GM19043 (cell line): ENCODE data around the gene CD2AP.
"Not testable (repeated sequence)": the region's sequence is repeated elsewhere in the genome, so short reads cannot be mapped to it uniquely, and the experiment has no call there.

Experiments used
- ATAC-seq: cut with Tn5 transposase; IDR thresholded peaks from one replicate; pipeline ENCODE4 v1.9.1; 2021; ENCODE audit warnings: low read depth; ENCODE audit not compliant: unreplicated experiment

Gene CD2AP

DNA sequence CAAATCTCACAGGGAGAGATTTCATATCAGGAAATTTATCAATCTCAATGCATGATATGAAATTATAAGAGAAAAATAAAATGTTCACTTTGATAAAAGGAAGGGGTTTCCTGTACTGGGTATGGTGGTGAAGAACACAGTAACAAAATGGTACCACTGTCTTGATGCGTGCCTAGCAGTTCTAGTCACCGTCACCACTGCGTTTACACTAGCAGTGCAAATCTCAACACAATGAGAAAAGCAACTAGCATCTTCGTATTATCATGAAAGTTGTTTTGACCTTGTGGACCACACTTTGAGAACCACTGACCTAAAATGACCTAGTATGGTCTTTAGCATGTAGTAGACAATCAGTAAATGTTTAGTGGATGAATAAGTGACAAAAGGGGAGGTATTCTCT is 152.4 kb downstream of the CD2AP start:
- ATAC-seq, result no peak

DNA sequence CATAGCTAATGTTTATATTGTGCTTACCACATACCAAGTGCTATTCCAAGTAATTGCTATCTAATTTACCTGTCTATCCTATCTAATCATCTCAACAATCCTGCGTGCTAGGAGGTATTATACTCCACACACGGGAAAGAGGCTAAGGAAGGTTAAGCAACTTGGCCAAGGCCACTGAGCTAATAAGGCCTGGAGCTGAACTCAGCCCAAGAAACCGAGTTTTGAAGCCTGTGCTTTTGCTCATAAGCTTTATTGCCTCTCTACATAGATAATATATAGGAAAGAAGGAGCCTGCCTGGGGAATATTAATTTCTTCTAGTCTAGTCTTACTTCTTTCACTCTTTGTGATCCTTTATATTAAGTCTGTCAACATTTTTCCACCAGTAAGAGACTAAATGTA is 153.0 kb downstream of the CD2AP start:
- no peak for ATAC-seq

DNA sequence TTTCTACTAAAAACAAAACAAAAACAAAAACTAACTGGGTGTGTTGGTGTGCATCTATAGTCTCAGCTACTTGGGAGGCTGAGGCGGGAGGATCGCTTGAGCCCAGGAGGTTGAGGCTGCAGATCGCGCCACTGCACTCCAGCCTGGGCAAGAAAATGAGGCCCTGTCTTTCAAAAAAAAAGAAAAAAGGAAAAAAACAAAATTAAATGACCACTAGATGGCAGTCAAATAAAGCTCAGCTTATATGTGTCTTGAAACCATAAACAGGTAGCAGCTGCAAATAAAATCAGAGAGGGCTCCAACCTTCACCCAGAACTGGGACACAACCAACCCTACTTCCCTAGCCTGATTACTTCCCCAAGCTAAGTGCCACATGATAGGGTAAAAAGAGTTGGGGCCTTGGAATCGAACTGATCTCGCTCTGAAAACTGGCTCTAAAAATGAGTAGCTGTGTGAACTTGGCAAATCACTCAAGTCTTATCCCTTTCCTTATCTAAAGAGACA is 153.7 kb downstream of the CD2AP start:
- ATAC-seq, result no peak

DNA sequence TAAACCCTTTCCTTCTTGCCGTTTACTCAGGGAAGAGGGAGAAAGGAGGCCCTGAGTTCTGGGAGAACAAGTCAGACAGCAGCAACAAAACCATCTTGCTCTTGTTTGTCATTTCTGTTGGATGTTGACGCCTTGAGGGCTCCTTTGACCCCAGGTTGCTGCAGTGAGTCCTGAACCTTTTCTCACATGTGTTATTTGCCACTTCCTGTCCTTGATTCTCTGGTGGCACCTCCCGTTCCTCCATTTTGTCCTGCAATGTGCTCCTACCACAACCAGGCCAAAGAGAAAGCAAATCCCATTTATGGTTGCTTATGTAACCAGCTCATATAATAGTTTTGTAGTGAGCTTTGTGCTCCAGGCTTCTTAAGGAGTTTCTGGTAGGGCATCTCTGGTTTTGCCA is 154.2 kb downstream of the CD2AP start:
- ATAC-seq, result no peak

DNA sequence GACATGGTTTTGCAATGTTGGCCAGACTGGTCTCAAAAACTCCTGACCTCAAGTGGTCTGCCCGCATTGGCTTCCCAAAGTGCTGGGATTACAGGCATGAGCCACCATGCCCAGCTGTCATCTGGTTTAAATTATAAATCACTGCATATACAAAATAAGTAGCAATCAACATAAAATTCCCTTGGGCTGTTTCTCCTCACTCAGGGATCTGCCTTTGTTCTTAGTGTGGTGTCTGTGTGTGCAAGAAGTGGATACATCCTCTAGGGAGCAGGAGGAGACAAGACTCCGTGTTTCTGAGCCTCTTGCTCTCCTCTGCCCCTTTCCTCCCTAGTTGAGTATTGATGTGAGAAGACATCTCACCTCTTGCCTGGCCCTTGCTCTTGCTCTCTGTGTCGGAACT is 155.6 kb downstream of the CD2AP start:
- ATAC-seq, result no peak

DNA sequence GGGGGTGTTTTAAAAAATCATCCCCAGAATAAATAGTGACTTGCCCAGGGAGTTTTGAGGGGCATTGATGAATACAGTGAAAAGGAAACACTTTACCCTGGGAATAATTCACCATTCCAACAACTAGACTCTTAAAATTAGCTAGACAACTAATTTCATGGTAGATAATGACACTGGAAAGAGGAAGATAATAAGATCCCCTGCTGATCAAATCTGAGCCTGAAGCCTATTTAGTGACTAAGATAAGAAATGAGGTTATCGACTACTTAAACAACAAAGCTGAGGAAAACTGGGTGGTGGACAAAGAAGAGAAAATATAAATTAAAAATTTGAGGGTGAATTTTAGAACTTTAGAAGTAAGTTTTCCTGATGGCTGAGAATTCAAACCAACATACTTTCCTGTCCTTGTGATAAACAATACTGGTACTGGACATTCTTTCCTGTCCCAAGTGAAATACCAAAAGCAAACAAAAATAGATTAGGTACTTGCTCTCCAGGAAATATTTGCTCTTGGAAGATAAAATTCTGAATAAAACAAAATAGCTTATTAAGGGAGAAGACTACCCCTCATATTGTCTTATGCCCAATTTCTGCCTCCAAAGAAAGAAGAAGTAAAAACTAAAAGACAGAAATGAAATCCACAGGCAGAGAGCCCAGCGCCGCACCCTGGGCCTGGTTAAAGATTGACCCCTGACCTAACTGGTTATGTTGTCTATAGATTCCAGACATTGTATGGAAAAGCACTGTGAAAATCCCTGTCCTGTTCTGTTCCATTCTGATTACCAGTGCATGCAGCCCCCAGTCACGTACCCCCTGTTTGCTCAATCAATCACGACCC is 156.8 kb downstream of the CD2AP start:
- ATAC-seq, result no peak

DNA sequence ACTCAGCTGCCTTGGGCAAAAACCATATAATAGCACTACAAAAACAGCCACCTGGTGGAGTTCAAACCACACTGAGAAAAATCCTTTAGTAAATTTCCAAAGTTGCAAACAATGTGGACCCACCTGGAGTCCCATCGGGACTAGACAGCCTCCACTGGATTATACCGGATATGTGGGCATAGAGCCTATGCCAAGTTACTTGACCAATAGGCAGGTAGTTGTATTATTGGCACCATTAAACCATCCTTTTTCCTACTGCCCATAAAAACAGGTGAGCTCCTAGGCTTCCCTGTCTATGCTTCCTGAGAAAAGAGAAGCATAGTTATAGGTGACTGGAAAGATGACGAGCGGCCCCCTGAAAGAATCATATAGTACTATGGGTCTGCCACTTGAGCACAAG is 169.1 kb downstream of the CD2AP start:
- ATAC-seq, result no peak

DNA sequence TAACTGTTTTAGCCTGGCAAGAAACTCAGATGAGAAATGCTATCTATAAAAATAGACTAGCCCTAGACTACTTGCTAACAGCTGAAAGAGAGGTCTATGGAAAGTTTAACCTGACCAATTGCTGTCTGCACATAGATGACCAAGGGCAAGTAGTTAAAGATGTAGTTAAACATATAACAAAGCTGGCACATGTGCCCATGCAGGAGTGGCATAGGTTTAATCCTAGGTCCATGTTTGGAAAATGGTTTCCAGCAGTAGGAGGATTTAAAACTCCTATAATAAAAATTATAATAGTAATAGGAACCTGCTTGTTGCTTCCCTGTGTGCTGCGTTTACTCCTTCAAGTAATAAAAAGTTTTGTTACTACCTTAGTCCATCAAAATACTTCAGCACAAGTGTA is 169.6 kb downstream of the CD2AP start:
- no peak for ATAC-seq

DNA sequence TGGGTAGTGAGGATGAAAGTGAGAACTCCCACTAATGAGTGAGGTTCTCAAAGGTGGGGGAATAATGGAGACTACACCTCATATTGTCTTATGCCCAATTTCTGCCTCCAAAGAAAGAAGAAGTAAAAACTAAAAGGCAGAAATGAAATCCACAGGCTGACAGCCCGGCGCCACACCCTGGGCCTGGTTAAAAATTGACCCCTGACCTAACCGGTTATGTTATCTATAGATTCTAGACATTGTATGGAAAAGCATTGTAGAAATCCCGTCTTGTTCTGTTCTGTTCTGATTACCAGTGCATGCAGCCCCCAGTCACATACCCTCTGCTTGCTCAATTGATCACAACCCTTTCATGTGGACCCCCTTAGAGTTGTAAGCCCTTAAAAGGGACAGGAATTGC is 170.0 kb downstream of the CD2AP start:
- not testable (repeated sequence) for ATAC-seq

DNA sequence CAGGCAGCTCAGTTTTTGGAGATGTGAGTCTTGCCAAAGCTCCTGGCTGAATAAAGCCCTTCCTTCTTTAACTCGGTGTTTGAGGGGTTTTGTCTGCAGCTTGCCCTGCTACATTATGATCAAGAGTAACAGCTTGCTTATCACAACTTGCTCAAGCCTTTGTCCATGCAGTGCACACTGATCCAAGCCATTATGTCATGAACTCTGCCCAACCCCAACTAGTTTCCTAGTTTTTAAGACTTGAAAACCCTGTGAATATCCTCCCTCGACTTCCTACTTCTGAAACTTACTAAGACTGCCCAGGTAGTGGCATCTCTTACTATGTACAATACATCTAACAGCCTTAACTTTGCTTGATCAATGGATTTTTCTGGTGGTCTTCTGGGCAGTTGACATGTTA is 170.4 kb downstream of the CD2AP start:
- ATAC-seq, result no peak

DNA sequence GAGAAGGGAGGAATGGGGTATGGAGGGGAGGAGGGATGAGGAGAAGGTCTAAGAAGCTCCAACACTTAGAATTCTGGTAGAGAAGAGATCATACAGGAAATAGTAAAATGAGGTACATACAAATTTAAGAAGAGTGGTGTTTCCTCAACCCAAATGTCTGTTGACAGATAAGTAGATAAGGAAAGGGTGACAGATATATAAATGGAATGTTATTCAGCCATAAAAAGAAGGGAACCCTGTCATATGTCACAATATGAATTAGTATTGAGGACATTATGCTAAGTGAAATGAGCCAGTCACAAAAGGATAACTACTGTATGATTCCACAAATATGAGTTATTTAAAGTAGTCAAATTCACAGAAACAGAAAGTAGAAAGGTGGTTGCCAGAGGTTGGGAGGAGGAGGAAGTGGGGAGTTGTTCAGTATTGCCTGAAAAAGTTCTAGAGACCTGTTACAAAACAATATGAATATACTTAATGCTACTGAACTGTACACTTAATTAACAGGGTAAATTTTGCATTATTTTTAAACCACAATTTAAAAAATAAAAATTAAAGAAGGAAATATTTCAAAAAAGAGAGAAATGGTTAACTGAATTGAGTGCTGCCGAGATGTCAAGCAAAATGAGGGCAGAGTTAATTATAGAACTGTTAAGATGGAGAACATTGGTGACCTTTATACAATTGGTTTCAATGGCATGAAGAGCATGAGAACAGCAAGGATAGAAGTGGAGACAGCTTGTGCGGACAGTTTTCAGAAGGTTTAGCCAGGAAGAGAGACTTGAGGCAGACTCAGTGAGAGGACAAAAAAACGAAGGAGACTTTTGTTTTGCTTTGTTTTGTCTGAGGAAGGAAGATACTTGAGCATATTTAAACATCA is 173.2 kb downstream of the CD2AP start:
- ATAC-seq, result peak; percentile 50

DNA sequence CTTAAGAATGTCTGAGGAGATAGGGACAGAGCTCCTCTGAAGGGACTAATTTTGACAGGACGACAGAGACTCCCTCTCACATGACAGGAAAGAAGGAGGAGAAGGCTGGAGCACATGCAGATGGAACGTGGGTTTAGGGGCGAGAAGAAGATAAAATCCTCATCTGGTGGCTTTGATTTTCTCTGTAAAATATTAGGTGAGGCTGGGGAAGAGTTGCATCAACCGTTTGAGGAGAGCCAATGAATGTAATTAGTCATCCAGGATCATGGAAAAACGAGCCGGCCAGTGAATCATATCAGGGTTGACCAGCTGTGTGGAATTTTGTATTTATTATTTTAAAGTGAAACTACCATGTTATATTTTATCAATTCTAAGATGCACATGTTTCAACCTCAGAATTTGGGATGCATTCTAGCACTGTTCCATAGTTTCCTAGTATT is 173.9 kb downstream of the CD2AP start:
- no peak for ATAC-seq

DNA sequence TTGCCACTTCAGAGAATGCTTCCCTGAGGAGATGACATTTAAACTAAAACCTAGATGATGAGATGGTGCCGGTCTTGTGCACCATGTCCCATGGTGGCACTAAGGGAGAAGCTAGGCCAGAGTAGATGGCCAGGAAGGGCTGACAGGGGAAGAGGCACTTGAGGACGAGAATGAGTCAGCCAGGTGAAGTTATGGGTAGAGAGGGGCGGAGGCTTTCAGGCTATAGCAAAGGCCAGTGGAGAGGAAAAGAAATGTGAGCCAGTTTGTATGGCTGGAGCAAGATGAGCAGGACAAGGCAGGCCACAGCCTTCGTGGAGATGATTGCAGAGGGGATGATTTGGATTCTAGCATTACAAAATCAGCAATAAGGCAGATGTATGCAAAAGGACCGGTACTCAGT is 176.1 kb downstream of the CD2AP start:
- no peak for ATAC-seq

DNA sequence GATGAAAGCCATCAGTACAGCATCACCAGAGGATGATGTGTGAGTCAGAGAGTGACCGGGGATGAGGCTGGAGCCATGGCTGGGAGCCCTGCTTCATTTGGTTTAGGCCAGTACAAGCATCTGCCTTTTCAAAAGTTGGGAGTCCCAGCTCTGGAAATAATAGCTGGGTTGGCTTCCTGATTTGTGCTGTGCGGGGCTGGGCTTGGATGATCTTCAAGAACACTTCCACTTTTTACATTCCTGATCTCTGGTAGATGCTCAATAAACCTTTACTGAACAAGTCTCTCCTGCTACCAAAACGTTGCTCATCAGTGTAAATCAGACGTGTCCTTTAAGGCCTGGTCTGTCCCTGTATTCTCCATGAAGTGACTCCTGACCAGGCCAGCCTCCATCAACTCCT is 176.7 kb downstream of the CD2AP start:
- no peak for ATAC-seq

DNA sequence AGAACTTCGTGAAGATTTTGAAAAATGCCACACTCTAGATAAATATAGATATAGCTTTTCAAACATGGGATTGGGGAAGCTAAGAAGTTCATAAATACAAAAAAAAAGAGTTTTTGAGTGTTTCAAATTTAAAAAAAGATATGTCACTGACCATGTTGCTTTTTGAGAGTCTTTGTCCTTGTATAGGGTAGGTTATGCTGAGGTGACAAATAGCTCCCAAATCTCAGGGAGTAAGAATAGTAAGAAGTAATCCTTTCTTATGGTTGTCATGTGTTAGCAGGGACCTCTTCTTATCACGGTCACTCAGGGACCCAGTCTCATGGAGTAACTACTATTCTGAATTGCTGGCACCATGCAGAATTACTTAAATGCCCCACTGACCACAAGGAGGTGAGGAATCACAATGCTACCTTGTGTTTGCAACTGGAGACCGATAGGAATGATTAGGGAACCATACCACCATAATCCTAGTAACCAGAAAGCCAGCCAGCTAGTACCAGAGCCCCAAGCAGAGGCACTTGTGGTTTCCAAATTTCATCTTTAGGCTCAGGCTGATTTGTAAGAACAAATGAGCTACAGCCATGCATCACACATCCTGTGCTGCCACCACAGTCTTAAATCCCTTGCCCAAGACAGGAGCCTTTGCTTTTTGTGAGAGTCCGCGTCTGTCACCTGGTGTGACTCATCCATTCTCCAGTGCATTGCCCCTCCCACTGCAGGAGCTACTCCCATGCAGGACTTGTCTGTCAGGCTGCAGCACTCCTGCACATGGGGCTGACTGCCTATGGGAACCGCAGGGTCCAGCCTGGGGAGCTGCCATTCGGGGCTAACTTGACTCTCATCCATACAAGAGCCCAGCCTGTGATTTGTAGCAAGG is 178.4 kb downstream of the CD2AP start:
- ATAC-seq, result no peak

DNA sequence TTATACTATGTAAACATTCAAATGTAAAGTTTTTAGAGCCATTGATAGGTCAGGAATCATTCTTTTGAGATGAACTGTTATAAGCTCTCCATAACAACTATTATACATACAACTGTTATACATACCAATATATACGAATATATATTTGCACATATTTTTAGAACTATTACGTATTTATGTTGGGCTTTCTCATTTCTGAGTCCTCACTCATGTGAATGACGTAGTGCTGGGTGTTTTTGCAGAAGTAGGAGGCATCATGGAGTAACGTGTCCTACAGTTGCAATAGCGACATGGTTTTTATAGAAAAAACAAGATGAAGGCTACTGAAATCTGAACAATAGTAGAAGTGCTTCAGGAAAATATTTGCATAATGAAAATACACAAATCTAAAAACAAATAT is 184.4 kb downstream of the CD2AP start:
- ATAC-seq, result no peak

DNA sequence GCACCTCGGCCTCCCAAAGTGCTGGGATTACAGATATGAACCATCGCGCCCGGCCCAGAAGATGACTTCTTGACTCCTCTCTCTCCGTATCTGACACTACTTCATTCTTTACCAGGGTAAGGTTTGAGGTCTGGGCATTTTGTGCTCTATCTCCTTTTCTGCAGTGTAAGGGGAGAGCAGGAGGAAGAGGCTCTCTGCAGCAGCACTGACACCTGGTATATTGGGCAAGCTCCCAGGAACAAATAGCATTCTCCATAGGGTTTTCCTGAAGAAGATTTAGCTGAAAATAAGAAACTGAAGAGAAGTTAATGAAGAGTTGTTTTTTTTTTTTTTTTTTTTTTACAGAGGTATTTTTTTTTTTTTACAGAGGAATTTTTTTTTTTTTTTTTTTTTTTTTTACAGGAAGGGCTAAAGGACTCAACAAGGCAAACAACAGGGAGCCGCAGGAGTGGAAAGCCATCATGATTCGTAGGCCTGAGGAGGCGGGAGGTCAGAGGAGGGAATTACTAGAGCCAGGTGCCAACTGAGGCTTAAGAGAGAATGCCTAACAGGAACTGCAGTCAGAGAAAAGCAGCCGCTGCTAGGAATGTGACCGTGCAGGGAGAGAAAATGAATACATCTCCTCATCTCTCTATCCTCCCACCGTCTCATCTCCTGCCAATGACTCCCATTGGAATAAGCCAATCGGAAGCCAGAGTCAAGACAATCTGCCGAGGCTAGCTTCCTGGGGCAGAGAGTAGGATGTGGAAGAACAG is 186.1 kb downstream of the CD2AP start:
- no peak for ATAC-seq

DNA sequence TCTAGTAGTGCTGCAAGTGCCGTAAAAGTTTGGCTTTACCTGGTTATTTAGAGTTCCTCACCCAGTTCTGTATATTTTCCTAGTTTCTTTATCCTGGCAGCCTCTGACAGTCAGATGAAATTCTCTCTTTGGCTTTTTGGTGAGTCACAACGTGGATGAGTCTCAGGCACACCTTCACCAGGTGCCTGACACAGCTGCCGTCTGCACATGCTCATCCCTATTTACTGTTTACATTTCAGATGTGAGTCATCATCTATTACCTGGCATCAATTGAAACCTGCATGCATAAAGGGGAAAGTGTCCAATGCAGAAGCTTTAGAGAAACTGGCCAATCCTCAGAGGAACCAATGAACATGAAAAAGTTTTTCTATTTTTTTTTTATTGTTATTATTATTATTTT is 187.5 kb downstream of the CD2AP start:
- ATAC-seq, result no peak

DNA sequence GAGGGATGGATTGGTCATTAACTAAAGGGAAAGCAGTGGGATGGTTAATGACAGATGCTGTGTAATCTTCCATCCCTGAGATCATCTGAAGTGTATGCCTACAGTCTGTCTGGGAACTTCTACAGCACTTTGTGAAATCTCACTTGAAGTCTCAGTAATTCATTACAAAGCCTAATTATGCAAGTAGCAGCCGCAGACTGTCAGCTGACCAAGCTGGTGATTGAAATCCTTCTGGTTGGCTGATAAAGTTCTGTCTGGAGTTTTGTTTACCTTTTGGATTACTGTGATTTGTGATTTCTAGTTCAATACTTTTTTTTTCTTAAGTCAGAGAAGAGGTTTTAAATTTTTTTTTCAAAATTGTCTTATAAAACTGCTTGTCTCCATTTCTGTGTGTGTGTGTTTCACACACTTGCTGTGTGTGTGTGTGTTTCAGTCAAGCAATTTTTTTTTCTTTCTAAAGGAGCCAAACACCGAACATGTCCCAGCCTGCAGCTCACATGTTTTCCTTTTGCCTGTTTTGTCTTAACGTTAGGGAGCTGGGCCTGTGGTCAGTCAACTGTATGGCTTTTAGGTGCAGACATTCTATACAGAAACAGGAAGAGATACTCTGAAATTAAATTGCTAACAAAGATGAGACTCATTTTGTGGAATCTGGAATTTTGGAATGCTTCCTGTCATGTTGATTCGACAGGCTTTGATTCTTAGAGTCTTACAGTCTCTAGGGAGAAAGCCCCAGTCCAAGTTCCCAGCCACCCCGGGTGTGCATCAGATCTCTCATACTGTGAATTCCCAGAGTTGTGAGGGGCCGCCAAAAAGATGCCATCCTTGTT is 192.3 kb downstream of the CD2AP start:
- ATAC-seq, result no peak
